Esophagus squamous epithelium (tissue), 4 donors: ENCODE results near the gene S100A8.

ENCODE experiments used
- POLR2A ChIP-seq, 4 donors: fragments of 450-650 bp; IDR thresholded peaks; one replicate each; pipeline ENCODE4 v1.6.1; 2017; ENCODE audit warnings: antibody characterized with exemption in 4 of 4, mild to moderate bottlenecking in 4 of 4, moderate library complexity in 3 of 4
- TF ChIP-seq, protein P1 (sequence below), 6 experiments: fragments of 450-650 bp in 4 of 6; fragments of 200-600 bp in 2 of 6; sonication (generic) in 2 of 6; IDR thresholded peaks; one replicate each; pipeline ENCODE4 v1.5.1; 2016 to 2019; ENCODE audit warnings: antibody characterized with exemption in 6 of 6, mild to moderate bottlenecking in 4 of 6, moderate library complexity in 4 of 6

DNA sequence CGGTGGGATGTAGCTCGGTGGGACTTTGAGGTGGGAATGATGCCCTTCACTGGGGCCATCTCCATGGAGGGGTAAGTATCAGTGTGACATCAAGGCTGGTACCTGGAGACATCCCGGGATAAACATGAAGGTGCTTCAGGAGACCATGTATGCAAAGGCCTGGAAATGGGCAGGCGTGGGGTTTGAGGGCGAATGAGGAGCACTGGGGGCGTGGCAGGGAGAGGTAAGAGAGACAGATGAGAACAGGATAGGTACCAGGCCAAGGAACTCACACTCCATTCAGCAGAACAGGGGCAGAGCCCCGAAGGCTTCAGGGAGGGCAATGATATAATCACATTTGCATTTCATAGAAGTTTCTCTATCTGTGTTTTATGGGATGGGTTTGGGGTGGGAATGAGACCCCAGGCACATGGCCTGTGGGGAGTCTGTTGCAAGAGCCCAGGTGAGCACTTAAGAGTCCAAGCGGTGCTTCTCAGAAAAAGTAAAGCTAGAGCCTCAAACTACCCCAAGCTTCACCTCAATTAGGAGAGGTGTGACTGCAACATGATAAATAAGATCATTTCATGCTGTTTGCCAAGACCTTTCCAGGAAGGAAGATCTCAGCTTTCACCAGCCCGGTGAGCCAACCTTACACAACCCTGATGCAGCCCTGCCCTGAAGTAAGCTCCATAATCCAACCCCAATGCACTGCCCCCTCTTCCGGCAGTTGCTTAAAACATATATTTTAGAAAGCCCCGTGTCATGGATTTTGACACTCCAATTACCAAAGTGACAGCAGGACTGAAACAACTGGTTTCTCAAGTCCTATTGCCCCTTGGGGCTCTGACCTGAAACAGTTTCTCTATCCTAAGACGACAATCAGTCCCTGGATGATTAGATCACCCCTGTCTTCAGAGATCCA lies 25.9 kb downstream of the S100A8 start:
- TF ChIP-seq, protein P1, sequence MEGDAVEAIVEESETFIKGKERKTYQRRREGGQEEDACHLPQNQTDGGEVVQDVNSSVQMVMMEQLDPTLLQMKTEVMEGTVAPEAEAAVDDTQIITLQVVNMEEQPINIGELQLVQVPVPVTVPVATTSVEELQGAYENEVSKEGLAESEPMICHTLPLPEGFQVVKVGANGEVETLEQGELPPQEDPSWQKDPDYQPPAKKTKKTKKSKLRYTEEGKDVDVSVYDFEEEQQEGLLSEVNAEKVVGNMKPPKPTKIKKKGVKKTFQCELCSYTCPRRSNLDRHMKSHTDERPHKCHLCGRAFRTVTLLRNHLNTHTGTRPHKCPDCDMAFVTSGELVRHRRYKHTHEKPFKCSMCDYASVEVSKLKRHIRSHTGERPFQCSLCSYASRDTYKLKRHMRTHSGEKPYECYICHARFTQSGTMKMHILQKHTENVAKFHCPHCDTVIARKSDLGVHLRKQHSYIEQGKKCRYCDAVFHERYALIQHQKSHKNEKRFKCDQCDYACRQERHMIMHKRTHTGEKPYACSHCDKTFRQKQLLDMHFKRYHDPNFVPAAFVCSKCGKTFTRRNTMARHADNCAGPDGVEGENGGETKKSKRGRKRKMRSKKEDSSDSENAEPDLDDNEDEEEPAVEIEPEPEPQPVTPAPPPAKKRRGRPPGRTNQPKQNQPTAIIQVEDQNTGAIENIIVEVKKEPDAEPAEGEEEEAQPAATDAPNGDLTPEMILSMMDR (IDR thresholded peaks at IDR 0.05), result peak in 1 of 6 experiments; percentile 34
- TF ChIP-seq POLR2A (IDR thresholded peaks at IDR 0.05), result no peak
